ENCODE measurements around the gene KIF6. TPM values are rescaled to one million over a fixed set of nuclear protein-coding genes. Genes with fewer than 3 reads are reported as not detected.
"Not testable (repeated sequence)": the region's sequence is repeated elsewhere in the genome, so short reads cannot be mapped to it uniquely, and the experiment has no call there.

KIF6 gene
- total RNA-seq, 6 experiments from 2014 or later, result not detected

- H3K27me3 Mint-ChIP-seq (ENCODE audit: insufficient read depth), result no peaks in the 10 kb centered on the region
- no peaks in the 10 kb centered on the region for H3K4me1 Mint-ChIP-seq (ENCODE audit: low read depth)
- no peak overlapping the region for H3K27ac Mint-ChIP-seq
- no peak for DNase-seq
- no peak for TF ChIP-seq CTCF (IDR thresholded peaks at IDR 0.05)
- H3K36me3 Mint-ChIP-seq (ENCODE audit: low read depth), result no peaks in the 10 kb centered on the region
- H3K4me3 Mint-ChIP-seq, result no peak overlapping the region
- peaks cover 77% of the 10 kb centered on the region for H3K9me3 Mint-ChIP-seq
Observed at GRCh38 chr6:39508515-39508914, 216.7 kb downstream of the KIF6 start.

- TF ChIP-seq CTCF (IDR thresholded peaks at IDR 0.05), result no peak
- no peaks in the 10 kb centered on the region for H3K4me1 Mint-ChIP-seq (ENCODE audit: low read depth)
- DNase-seq, result no peak
- H3K9me3 Mint-ChIP-seq, result peaks cover 84% of the 10 kb centered on the region
- H3K27ac Mint-ChIP-seq, result no peak overlapping the region
- H3K36me3 Mint-ChIP-seq (ENCODE audit: low read depth), result 0 out of 2 replicates have a peak, but pooled peaks cover 5% of the 10 kb centered on the region
- H3K27me3 Mint-ChIP-seq (ENCODE audit: insufficient read depth), result no peaks in the 10 kb centered on the region
- H3K4me3 Mint-ChIP-seq, result no peak overlapping the region
Observed at GRCh38 chr6:39507331-39507998, 217.7 kb downstream of the KIF6 start.

- H3K9me3 Mint-ChIP-seq, result peaks cover 85% of the 10 kb centered on the region
Observed at GRCh38 chr6:39502362-39502955, 222.7 kb downstream of the KIF6 start.

GRCh38 chr6:39499053-39499452 lies 226.2 kb downstream of the KIF6 start:
- Mint-ChIP-seq H3K4me3 (no peak overlapping the region), H3K4me1 (ENCODE audit: low read depth) (no peaks in the 10 kb centered on the region), H3K27me3 (ENCODE audit: insufficient read depth) (peaks cover 3% of the 10 kb centered on the region), H3K9me3 (peaks cover 78% of the 10 kb centered on the region), H3K36me3 (ENCODE audit: low read depth) (peaks cover 12% of the 10 kb centered on the region; the same call in 1 of the 2 replicates), H3K27ac (no peak overlapping the region)
- TF ChIP-seq CTCF (IDR thresholded peaks at IDR 0.05), result no peak
- no peak for DNase-seq

More at GRCh38 chr6:39502362-39502955, 222.7 kb downstream of the KIF6 start:
- H3K36me3 Mint-ChIP-seq (ENCODE audit: low read depth), result peaks cover 12% of the 10 kb centered on the region; the same call in 1 of the 2 replicates
- not testable (repeated sequence) for H3K4me1 Mint-ChIP-seq (ENCODE audit: low read depth); H3K27ac Mint-ChIP-seq; DNase-seq; H3K27me3 Mint-ChIP-seq (ENCODE audit: insufficient read depth); H3K4me3 Mint-ChIP-seq

GRCh38 chr6:39498096-39498495 lies 227.1 kb downstream of the KIF6 start:
- Mint-ChIP-seq H3K27me3 (ENCODE audit: insufficient read depth) (peaks cover 3% of the 10 kb centered on the region), H3K4me3 (no peak overlapping the region), H3K4me1 (ENCODE audit: low read depth) (no peaks in the 10 kb centered on the region), H3K27ac (no peak overlapping the region), H3K9me3 (peaks cover 76% of the 10 kb centered on the region), H3K36me3 (ENCODE audit: low read depth) (peaks cover 11% of the 10 kb centered on the region; the same call in 1 of the 2 replicates)
- no peak for DNase-seq
- TF ChIP-seq CTCF (IDR thresholded peaks at IDR 0.05), result no peak

GRCh38 chr6:39496915-39497314 lies 228.3 kb downstream of the KIF6 start:
- Mint-ChIP-seq H3K27me3 (ENCODE audit: insufficient read depth) (peaks cover 3% of the 10 kb centered on the region), H3K4me1 (ENCODE audit: low read depth) (no peaks in the 10 kb centered on the region), H3K4me3 (no peak overlapping the region), H3K9me3 (peaks cover 67% of the 10 kb centered on the region), H3K36me3 (ENCODE audit: low read depth) (peaks cover 6% of the 10 kb centered on the region; the same call in 1 of the 2 replicates), H3K27ac (no peak overlapping the region)
- no peak for DNase-seq
- no peak for TF ChIP-seq CTCF (IDR thresholded peaks at IDR 0.05)

Data from HFFc6 (cell line).